Stimulated activated CD8-positive, alpha-beta memory T cell treated with anti-CD3 and anti-CD28 coated beads, Interleukin-4, amount 100 ng/mL, for 48 hours (primary cell): ENCODE data around the gene SRR.
A peak's percentile ranks its signal among the peaks of the same experiment; 100 is the strongest.
"Not testable (repeated sequence)": the region's sequence is repeated elsewhere in the genome, so short reads cannot be mapped to it uniquely, and the experiment has no call there.

ENCODE experiments used
- DNase-seq: peaks from one replicate; pipeline ENCODE4 v3.0.0-alpha.2; 2020

Gene SRR, protein sequence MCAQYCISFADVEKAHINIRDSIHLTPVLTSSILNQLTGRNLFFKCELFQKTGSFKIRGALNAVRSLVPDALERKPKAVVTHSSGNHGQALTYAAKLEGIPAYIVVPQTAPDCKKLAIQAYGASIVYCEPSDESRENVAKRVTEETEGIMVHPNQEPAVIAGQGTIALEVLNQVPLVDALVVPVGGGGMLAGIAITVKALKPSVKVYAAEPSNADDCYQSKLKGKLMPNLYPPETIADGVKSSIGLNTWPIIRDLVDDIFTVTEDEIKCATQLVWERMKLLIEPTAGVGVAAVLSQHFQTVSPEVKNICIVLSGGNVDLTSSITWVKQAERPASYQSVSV

DNA sequence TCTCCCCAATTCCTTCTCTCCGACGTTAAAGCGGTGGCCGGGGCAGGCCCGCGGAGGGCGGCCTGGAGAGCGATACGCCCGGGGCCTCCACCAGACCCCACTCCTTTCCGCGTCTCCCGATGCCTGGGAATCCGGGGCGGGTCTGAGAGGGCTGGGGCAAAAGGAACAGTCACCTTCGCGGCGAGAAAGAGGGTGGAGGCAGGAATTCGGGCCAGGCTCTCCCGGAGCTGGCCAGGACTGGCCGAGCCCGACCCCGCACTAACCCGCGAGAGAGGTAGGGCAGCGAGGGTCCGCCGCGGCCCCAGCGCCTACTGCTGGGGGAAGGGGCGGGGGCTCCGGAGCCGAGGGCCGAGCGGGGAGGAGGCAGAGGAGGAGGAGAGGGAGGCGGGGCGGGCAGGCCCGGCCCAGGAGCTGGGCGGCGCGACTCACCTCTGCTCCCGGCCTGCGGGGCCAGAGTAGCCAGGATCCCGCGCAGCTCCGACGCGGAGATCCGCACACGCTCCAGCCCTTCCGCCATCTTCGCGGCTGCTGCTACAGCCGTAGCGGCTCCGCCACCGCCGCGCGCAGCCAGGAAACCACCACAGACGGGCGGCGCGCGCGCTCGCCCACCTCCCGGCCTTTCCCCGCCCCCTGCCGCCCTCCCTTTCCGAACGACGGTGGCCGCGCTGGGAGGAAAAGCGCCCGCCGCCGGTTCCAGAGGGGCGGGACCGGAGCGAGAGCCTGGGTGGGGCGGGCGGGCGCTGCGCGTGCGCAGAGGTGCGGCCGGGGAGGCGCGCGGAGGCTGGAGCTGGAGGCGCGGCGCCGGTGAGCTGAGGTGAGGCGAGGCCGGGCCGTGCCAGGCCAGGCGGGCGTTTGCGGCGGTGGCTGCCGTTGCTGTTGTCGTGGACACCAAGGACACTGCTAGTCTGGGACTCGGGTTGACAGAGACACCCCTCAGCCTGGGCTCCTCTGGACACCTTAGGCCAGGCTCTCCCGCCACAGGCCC is at the start of gene SRR, which contains the start of gene SMG6:
Gene SRR, plus strand, starts transcription at position 747 of the 985 bp plus-strand sequence. CDS start 11,611 bp downstream, outside the sequence.
Gene SMG6, minus strand, starts transcription at position 582 of the 985 bp plus-strand sequence. Its CDS starts 65 bp downstream, at position 517.
- DNase-seq = peak; percentile 96

DNA sequence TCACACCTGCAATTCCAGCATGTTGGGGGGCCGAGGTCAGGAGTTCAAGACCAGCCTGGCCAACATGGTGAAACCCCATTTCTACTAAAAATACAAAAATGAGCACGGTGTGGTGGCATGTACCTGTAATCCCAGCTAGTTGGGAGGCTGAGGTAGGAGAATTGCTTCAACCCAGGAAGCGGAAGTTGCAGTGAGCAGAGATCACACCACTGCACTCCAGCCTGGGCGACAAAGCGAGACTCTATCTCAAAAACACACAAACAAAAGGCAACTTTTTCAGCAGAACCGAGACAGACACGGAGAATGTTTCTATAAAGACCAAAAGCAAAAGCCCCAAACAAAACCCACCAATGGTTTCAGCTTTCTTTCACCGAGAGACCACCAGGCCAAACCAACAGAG is 44.9 kb upstream of the SRR start:
- DNase-seq = not testable (repeated sequence)

- peak; percentile 86 for DNase-seq
Observed at GRCh38 chr17:2259769-2260536, 43.8 kb upstream of the SRR start.

- DNase-seq = no peak
Observed at GRCh38 chr17:2262135-2262587, 41.6 kb upstream of the SRR start.

- DNase-seq = no peak
Observed at GRCh38 chr17:2263183-2264066, 40.3 kb upstream of the SRR start.

GRCh38 chr17:2264067-2264860 is 39.5 kb upstream of the SRR start:
- no peak for DNase-seq

- DNase-seq = not testable (repeated sequence)
Observed at GRCh38 chr17:2265166-2265565, 38.6 kb upstream of the SRR start.

DNA sequence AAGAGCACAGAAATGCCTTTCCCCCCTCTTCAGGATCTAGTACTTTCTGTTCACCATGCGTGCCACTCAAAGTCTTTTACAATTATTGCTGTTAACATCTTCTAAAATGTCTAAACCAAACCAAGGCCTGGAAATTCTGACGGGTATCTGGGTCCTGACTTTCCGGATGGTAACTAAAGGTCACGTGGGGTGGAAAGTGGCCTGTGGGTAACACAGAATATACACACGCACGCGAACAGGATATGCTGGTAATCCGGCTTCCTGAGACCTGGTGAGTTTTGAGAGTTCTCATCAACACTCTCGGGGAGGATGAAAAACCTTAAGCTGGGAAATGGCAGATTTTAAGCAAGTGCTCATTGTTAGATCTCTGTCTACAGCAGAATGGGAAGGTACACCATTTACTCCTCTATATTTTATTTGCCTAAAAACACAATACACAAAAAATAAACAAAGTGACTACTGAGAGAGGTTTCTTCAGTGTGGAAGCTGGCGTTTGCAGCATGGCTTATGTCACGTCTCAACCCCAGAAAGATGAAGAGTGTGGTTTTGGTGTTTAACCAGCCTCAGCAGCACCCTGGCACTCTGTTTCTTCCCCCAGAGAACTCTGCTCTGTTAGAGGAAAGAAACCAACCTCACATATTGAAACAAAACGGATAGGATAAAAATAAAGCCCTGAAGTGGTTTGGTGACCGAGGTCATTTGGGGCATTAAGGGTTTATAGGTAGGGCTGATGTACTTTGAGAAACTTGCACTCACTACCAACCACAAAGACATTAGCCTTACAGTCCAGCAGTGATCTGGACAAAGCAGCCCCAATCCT is 37.5 kb upstream of the SRR start:
- peak; percentile 89 for DNase-seq

- DNase-seq = no peak
Observed at GRCh38 chr17:2266865-2267228, 36.9 kb upstream of the SRR start.

DNA sequence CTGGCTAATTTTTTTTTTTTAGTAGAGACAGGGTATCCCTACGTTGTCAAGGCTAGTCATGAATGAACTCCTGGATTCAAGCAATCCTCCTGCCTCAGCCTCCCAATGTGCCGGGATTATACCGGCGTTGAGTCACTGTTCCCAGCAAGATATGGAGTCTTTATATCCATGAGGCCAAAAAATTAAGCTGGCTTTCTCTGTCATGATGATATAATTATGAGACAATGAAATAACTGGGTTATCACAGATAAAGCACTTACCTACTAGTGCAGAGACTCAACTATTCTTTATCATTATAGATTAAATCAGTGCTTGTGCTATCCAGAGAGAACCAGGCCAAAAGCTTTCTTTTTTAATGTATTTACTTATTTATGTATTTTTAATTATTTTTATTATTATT is 36.4 kb upstream of the SRR start:
- DNase-seq = no peak

- DNase-seq = no peak
Observed at GRCh38 chr17:2271985-2272702, 31.6 kb upstream of the SRR start.

- DNase-seq = no peak
Observed at GRCh38 chr17:2274414-2274813, 29.3 kb upstream of the SRR start.

DNA sequence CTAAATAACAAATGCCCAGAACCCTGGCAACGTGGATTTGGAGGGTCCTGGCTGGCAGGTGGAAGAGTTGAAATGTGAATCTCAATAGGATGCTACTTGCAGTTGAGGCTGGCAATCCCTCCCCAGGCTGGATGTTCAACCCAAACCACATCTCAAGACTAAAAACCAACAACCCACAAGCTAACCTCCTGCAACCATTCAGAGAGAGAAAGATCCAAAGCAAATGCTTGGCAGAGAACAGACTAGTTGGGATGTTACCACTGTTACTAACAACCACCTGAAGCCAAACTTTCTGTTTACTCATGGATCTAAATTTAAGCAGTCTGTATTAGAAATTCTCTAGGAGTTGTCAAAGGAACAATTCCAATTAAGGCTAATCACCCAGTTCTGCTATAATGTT is 28.0 kb upstream of the SRR start:
- no peak for DNase-seq

- no peak for DNase-seq
Observed at GRCh38 chr17:2277429-2278170, 26.1 kb upstream of the SRR start.

GRCh38 chr17:2279707-2280106 is 24.0 kb upstream of the SRR start:
- no peak for DNase-seq

DNA sequence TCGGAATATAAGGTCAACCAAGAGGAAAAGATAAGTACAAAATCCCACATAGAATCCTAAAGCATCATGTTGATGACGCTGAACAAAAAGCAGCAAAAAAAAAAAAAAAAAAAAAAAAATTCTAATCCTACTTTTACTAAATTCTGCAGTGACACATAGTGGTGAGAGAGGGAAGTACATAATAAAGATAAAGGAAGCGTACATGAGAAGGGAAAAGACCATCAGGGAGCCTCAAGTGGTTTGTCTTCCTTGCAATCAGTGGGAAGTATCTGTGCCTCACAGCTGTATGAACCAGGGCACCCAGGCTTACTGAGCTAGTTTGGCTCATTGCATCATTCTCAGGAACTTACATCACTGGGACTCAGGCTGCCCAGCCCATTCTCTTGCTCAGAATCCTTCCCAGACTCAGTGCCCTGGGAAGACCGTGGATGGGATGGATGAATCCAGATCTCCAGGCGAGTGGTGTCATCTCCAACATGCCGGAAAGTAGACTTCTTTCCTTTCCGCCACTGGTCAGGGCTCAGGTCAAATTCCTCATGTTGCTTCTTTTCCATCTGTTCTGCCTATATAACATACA is 21.4 kb upstream of the SRR start:
- DNase-seq = no peak

DNA sequence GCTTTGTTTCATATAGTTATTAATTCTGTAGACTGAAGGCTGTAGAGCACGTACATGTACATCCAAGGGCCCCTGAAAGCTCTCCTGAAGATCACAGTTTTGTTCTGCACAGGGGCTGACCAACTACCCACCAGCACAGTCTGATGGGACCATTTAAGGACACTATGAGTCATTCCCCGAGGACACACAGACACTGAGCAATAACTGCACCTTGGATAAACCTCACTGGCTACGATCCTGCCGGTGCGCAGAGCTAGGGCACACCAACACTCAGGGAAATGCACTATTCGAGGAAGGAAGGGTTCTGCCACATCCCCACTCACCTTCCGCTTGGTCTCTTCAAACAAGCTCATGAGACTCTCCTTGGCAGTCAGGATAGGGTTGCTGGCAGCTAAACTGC is 20.4 kb upstream of the SRR start:
- no peak for DNase-seq

DNA sequence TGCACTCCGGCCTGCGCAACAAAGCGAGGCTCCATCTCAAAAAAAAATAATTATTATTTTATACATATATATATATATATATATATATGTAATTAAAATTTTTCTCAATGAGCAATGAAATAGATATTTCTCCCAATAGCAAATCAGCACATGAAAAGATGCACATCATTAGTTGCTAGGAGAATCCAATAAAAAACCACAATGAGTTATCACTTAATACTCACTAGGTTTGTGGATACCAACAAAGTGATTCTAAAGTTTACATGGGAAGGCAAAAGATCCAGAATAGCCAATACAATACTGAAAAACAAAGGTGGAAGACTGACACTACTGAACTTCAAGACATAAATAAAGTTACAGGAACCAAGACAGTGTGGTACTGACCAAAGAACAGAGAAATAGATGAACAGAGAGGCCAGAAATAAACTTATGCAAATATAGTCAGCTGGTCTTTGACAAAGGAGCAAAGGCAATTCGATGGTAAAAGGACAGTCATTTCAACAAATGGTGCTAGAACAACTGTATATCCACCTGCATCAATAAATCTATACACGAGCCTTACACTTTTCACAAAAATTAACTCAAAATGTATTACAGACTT is 13.8 kb upstream of the SRR start:
- no peak for DNase-seq
